Astrocyte of the cerebellum (primary cell): ENCODE measurements around the gene PGR.

ENCODE experiments used
- DNase-seq: peaks from one replicate; pipeline ENCODE4 v3.0.0-alpha.2; 2011; ENCODE audit warnings: low read depth
- H3K4me3 ChIP-seq: 2 replicates; pipeline ENCODE4 v1.5.1; 2011; ENCODE audit warnings: mild to moderate bottlenecking, low read depth, low read length, moderate library complexity
- CTCF ChIP-seq: IDR thresholded peaks from 2 replicates; pipeline ENCODE4 v1.5.1; 2012; ENCODE audit warnings: low read length, low read depth, moderate library complexity, mild to moderate bottlenecking; ENCODE audit errors: missing control alignments
- in situ Hi-C: cut with HindIII; loops from 2 replicates; pipeline ENCODE4 v1.10.0; 2017; ENCODE audit warnings: low sequenced_read_pairs

The PGR gene

DNA sequence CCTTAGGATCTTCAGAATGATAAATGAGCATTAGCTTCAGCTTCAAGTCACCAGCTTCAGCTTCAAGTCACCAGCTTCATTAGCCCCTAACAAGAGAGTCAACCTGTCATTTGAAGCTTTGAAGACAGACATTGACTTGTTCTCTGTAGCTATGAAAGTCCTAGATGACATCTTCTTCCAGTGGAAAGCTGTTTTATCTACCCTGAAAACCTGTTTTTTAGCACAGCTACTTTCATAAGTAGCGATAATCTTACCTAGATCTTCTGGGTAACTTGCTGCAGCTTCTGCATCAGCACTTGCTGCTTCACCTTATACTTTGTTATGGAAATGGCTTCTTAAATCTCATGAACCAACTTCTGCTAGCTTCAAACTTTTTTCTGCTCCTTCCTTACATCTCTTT, 85.7 kb downstream of the PGR start:
- no peak overlapping the region for H3K4me3 ChIP-seq
- TF ChIP-seq CTCF, result no peak
- in situ Hi-C loops, result no loop called here
- no peak for DNase-seq

GRCh38 chr11:101035872-101036271, 93.7 kb downstream of the PGR start:
- in situ Hi-C loops, result no loop called here
- H3K4me3 ChIP-seq, result no peak overlapping the region
- no peak for TF ChIP-seq CTCF
- no peak for DNase-seq

- no peak overlapping the region for H3K4me3 ChIP-seq
- DNase-seq, result peak; percentile 16
- no peak for TF ChIP-seq CTCF
- in situ Hi-C loops, result no loop called here
Observed at GRCh38 chr11:101034076-101034475, 95.5 kb downstream of the PGR start.

- in situ Hi-C loops, result no loop called here
- TF ChIP-seq CTCF, result no peak
- no peak overlapping the region for H3K4me3 ChIP-seq
- no peak for DNase-seq
Observed at GRCh38 chr11:101032991-101033390, 96.6 kb downstream of the PGR start.

DNA sequence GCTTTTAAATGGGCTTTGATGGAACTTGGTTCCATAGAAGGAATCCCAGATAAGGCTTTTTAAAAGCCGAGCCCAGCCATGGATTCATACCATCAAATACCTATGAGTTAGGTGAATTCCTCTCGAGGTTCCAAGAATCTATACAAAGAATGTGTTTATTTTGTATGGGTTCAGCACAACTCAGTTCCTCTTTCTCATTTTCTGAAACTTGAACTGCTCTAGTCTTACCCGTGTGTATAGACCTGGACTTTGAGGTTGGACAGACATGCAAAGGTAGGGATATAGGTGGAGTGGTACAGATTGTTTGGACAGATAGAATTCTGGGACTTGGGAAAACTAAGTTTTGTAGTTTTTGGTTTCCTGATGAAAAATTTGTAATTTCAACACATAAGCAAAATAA, 97.9 kb downstream of the PGR start:
- in situ Hi-C loops, result no loop called here
- TF ChIP-seq CTCF, result no peak
- no peak for DNase-seq
- H3K4me3 ChIP-seq, result no peak overlapping the region

GRCh38 chr11:101030692-101031091, 98.9 kb downstream of the PGR start:
- DNase-seq, result no peak
- no peak for TF ChIP-seq CTCF
- in situ Hi-C loops, result no loop called here
- no peak overlapping the region for H3K4me3 ChIP-seq

- in situ Hi-C loops, result no loop called here
- no peak overlapping the region for H3K4me3 ChIP-seq
- DNase-seq, result no peak
- no peak for TF ChIP-seq CTCF
Observed at GRCh38 chr11:101030015-101030414, 99.6 kb downstream of the PGR start.
